H1 (cell line): ENCODE data around the gene PLTP. TPM values are rescaled to one million over a fixed set of nuclear protein-coding genes. Genes with fewer than 3 reads are reported as not detected.
"Not testable (repeated sequence)": the region's sequence is repeated elsewhere in the genome, so short reads cannot be mapped to it uniquely, and the experiment has no call there.

Experiments
- CTCF ChIA-PET: fragments of 300-600 bp; sonication (Branson Sonifier 250); formaldehyde crosslinking; loops from one replicate; lab custom pipeline; 2021; ENCODE audit not compliant: partially characterized antibody; lab: Charles Lee
- POLR2A ChIA-PET: fragments of 300-600 bp; sonication (Branson Sonifier 250); formaldehyde crosslinking; loops from one replicate; lab custom pipeline; 2021; ENCODE audit warnings: inconsistent platforms; ENCODE audit not compliant: partially characterized antibody; lab: Charles Lee
- DNase-seq, 2 experiments: peaks; one replicate each; pipeline versions ENCODE4 v3.0.0 to v3.0.0-alpha.2; 2010 to 2022; ENCODE audit warnings: low spot score in 2 of 2, low read depth in 1 of 2, mixed read lengths in 1 of 2
- FAIRE-seq: peaks from 2 replicates; lab custom pipeline; 2011; peaks lifted over from hg19 to GRCh38; lab: Jason Lieb, UNC
- H2AFZ ChIP-seq: 2 replicates; pipeline ENCODE4 v1.8.1; 2012; ENCODE audit warnings: low read length, inconsistent platforms
- H2AK5ac ChIP-seq: 2 replicates; pipeline ENCODE4 v1.6.1; 2013; ENCODE audit warnings: low read depth, low read length
- H2BK120ac ChIP-seq: replicated peaks from 2 replicates; pipeline ENCODE3; 2013; ENCODE audit warnings: low read depth, low read length, inconsistent platforms
- H2BK12ac ChIP-seq: 2 replicates; pipeline ENCODE4 v1.6.1; 2013; ENCODE audit warnings: low read depth, low read length
- H2BK15ac ChIP-seq: 2 replicates; pipeline ENCODE4 v1.6.1; 2013; ENCODE audit warnings: low read length
- H2BK20ac ChIP-seq: 2 replicates; pipeline ENCODE4 v1.6.1; 2013; ENCODE audit warnings: low read length
- H2BK5ac ChIP-seq: 2 replicates; pipeline ENCODE4 v1.6.1; 2013; ENCODE audit warnings: low read depth, low read length
- H3K14ac ChIP-seq: 2 replicates; pipeline ENCODE4 v1.6.1; 2013; ENCODE audit warnings: inconsistent platforms; ENCODE audit not compliant: insufficient read length
- H3K18ac ChIP-seq: 2 replicates; pipeline ENCODE4 v1.6.1; 2013; ENCODE audit warnings: low read length; ENCODE audit errors: extremely low read depth
- H3K23ac ChIP-seq: 2 replicates; pipeline ENCODE4 v1.6.1; 2013; ENCODE audit warnings: inconsistent platforms; ENCODE audit not compliant: insufficient read length
- H3K23me2 ChIP-seq: 2 replicates; pipeline ENCODE4 v1.6.1; 2013; ENCODE audit warnings: low read depth, low read length
- H3K27ac ChIP-seq: 2 replicates; pipeline ENCODE4 v1.6.1; 2011; ENCODE audit warnings: low read depth, low read length, inconsistent platforms
- H3K27me3 ChIP-seq, 4 experiments: replicated peaks in 1 of 4; 1 replicate in 1 of 4; 2 replicates in 3 of 4; pipeline versions ENCODE4 v1.6.1 to v1.8.1; 2011 to 2013; ENCODE audit warnings: low read length in 3 of 4, mild to moderate bottlenecking in 3 of 4, inconsistent platforms in 2 of 4, mixed read lengths in 2 of 4, moderate library complexity in 1 of 4; ENCODE audit not compliant: control insufficient read depth in 3 of 4, insufficient read depth in 3 of 4; ENCODE audit errors: extremely low read depth in 1 of 4
- H3K36me3 ChIP-seq, 4 experiments: 2 replicates each; pipeline versions ENCODE4 v1.6.1 to v1.8.1; 2011 to 2013; ENCODE audit warnings: mild to moderate bottlenecking in 4 of 4, low read length in 3 of 4, moderate library complexity in 2 of 4, control low read depth in 1 of 4, inconsistent platforms in 1 of 4; ENCODE audit not compliant: insufficient read depth in 4 of 4, control insufficient read depth in 2 of 4
- H3K4ac ChIP-seq: replicated peaks from 2 replicates; pipeline ENCODE3; 2013; ENCODE audit warnings: low read length, low read depth, mixed read lengths, inconsistent platforms; ENCODE audit not compliant: insufficient read length
- H3K4me1 ChIP-seq, 4 experiments: replicated peaks in 1 of 4; 1 replicate in 1 of 4; 2 replicates in 3 of 4; pipeline versions ENCODE4 v1.6.1 to v1.8.1; 2011 to 2013; ENCODE audit warnings: low read length in 3 of 4, inconsistent platforms in 2 of 4, mixed read lengths in 1 of 4; ENCODE audit not compliant: insufficient read depth in 4 of 4, control insufficient read depth in 3 of 4
- H3K4me2 ChIP-seq, 2 experiments: 2 replicates each; pipeline versions ENCODE4 v1.6.1 to v1.8.1; 2011 to 2013; ENCODE audit warnings: low read depth in 2 of 2, low read length in 2 of 2, control low read depth in 1 of 2, inconsistent platforms in 1 of 2, mild to moderate bottlenecking in 1 of 2; ENCODE audit not compliant: insufficient read depth in 1 of 2
- H3K4me3 ChIP-seq, 4 experiments: fragments of 200-600, 300-600 bp in 1 of 4; sonication (generic), shearing (Covaris generic), sonication (Bioruptor Twin) in 1 of 4; 2 replicates each; pipeline versions ENCODE4 v1.5.1 to v1.8.1; 2011 to 2016; ENCODE audit warnings: low read length in 4 of 4, low read depth in 3 of 4, control low read depth in 2 of 4, inconsistent platforms in 2 of 4, mild to moderate bottlenecking in 2 of 4, mixed read lengths in 1 of 4, moderate library complexity in 1 of 4; ENCODE audit not compliant: insufficient read depth in 2 of 4; ENCODE audit errors: extremely low read depth in 1 of 4
- H3K56ac ChIP-seq: replicated peaks from 2 replicates; pipeline ENCODE3; 2013; ENCODE audit warnings: low read depth, mild to moderate bottlenecking, mixed read lengths, low read length, inconsistent platforms; ENCODE audit not compliant: insufficient read length
- H3K79me1 ChIP-seq: 2 replicates; pipeline ENCODE4 v1.6.1; 2013; ENCODE audit warnings: low read depth, low read length, control low read depth
- H3K79me2 ChIP-seq, 2 experiments: 2 replicates each; pipeline versions ENCODE4 v1.6.1 to v1.8.1; 2012 to 2013; ENCODE audit warnings: low read length in 2 of 2, mild to moderate bottlenecking in 2 of 2, inconsistent platforms in 1 of 2; ENCODE audit not compliant: insufficient read depth in 2 of 2, control insufficient read depth in 1 of 2
- H3K9ac ChIP-seq, 4 experiments: replicated peaks in 1 of 4; 1 replicate in 1 of 4; 2 replicates in 3 of 4; pipeline versions ENCODE4 v1.6.1 to v1.8.1; 2011 to 2013; ENCODE audit warnings: low read depth in 3 of 4, low read length in 3 of 4, control low read depth in 2 of 4, mild to moderate bottlenecking in 2 of 4, moderate library complexity in 2 of 4, inconsistent platforms in 1 of 4; ENCODE audit errors: extremely low read depth in 1 of 4
- H3K9me3 ChIP-seq, 2 experiments: 2 replicates each; pipeline versions ENCODE4 v1.6.1 to v1.8.1; 2012 to 2013; ENCODE audit warnings: mild to moderate bottlenecking in 2 of 2, moderate library complexity in 2 of 2, control low read depth in 1 of 2, inconsistent platforms in 1 of 2, low read depth in 1 of 2, low read length in 1 of 2, mixed read lengths in 1 of 2; ENCODE audit not compliant: insufficient read depth in 2 of 2
- H4K20me1 ChIP-seq, 2 experiments: replicated peaks in 1 of 2; 2 replicates each; pipeline versions ENCODE3 to v1.8.1; 2011 to 2013; ENCODE audit warnings: inconsistent platforms in 2 of 2, low read length in 2 of 2, mild to moderate bottlenecking in 1 of 2; ENCODE audit not compliant: insufficient read depth in 2 of 2, control insufficient read depth in 1 of 2
- H4K5ac ChIP-seq: 2 replicates; pipeline ENCODE4 v1.6.1; 2013; ENCODE audit warnings: low read length, low read depth, mixed read lengths, inconsistent platforms; ENCODE audit not compliant: insufficient read length
- H4K8ac ChIP-seq: 2 replicates; pipeline ENCODE4 v1.8.0; 2013; ENCODE audit warnings: mild to moderate bottlenecking, moderate library complexity, low read length, inconsistent platforms; ENCODE audit not compliant: insufficient read depth; ENCODE audit errors: extremely low read depth
- H4K91ac ChIP-seq: replicated peaks from 2 replicates; pipeline ENCODE3; 2013; ENCODE audit warnings: low read length, mixed read lengths, inconsistent platforms; ENCODE audit not compliant: insufficient read length
- WGBS, 2 experiments: shearing (Covaris generic) in 1 of 2; methylation state at CpG; one replicate each; pipeline versions ENCODE4 v1.1.6 to v1.1.7; 2013 to 2015; ENCODE audit warnings: low lambda C conversion rate in 2 of 2, mixed read lengths in 2 of 2, inconsistent platforms in 1 of 2, low coverage in 1 of 2, missing lambda C conversion rate in 1 of 2; ENCODE audit not compliant: insufficient replicate concordance in 2 of 2, insufficient coverage in 1 of 2, insufficient read length in 1 of 2; ENCODE audit errors: extremely low coverage in 1 of 2, missing lambda C conversion rate in 1 of 2; 5-methylcytosine and 5-hydroxymethylcytosine counted together
- polyA plus RNA-seq, 7 experiments: library from polyadenylated mRNA; depleted of rRNA in 3 of 7; stranded (reverse) in 5 of 7; unstranded in 2 of 7; fragments of >200 nt in 5 of 7; fragments of 200-250 nt in 2 of 7; gene quantifications; 1 replicate in 5 of 7; 2 replicates in 1 of 7; 4 replicates in 1 of 7; pipeline versions ENCODE4 v1.2.1 to v1.2.3, GENCODE V29; 2011 to 2013; ENCODE audit warnings: missing spikeins in 2 of 7, mixed read lengths in 2 of 7
- total RNA-seq: library from RNA; stranded (reverse); fragmentation: NEBNext Ultra II Directional; extraction: Animal tissue kit (Norgen Biotek cat#: 25700); gene quantifications from 2 replicates; pipeline ENCODE4 v1.2.1, GENCODE V29; 2021

The PLTP gene
- total and polyA plus RNA-seq, 2 of the 8 experiments (the other 6 are each of a cell fraction or from before 2014, with no cell fraction given): 120 to 194 TPM

DNA sequence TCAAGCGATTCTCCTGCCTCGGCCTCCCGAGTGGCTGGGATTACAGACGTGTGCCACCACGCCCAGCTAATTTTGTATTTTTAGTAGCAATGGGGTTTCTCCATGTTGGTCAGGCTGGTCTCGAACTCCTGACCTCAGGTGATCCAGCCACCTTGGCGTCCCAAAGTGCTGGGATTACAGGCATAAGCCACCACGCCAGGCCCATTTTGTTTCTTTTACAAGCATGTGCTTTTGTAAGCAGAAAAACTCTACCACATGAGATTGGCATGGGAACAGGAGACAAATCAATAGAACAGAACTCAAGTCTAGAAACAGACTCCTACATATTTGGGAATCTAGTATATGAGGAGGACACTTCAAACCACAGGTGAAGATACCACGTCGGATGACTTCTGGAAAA is 44.4 kb upstream of the PLTP start:
- FAIRE-seq, H2BK120ac ChIP-seq, H3K79me2 ChIP-seq, H3K18ac ChIP-seq, H2BK20ac ChIP-seq, H3K4me3 ChIP-seq, H3K9ac ChIP-seq, H3K4me1 ChIP-seq, H3K23me2 ChIP-seq, H2BK15ac ChIP-seq, H3K23ac ChIP-seq, H3K56ac ChIP-seq, H3K27me3 ChIP-seq, H2BK12ac ChIP-seq, H3K9me3 ChIP-seq, H3K79me1 ChIP-seq, H4K5ac ChIP-seq, H3K14ac ChIP-seq, H4K91ac ChIP-seq, H4K8ac ChIP-seq, DNase-seq, H4K20me1 ChIP-seq, H2AFZ ChIP-seq, H2BK5ac ChIP-seq, H3K4ac ChIP-seq, H3K27ac ChIP-seq, H3K4me2 ChIP-seq, H2AK5ac ChIP-seq: not testable (repeated sequence)
- ChIA-PET CTCF (interaction anchor here (0.7 to 9.3 kb wide), 2 partner anchors 15 to 37 kb away, joined by 4 to 80 read pairs; partner anchors contain the start of gene ZNF335), POLR2A (interaction anchor here (0.6 kb wide), 1 partner anchor 65 kb away, joined by 4 read pairs; the partner anchor contains the start of gene CTSA)
- peaks cover 10 to 38% (median 29%) of the 10 kb centered on the region in 4 experiments for H3K36me3 ChIP-seq
- 97% methylated on average over 10 of the region's 10 CpGs; no CpG with 5 or more reads in 1 of the 2 experiments for WGBS, 2 experiments
